PFSK-1 (cell line): ENCODE results near the gene SRP72. TPM values are rescaled to one million over a fixed set of nuclear protein-coding genes. Genes with fewer than 3 reads are reported as not detected.

Experiments used
- FOXP2 ChIP-seq: optimal IDR thresholded peaks from 2 replicates; pipeline ENCODE3; 2011; ENCODE audit warnings: borderline replicate concordance, control low read depth, inconsistent platforms; ENCODE audit not compliant: insufficient read depth; ENCODE audit errors: extremely low read length, extremely low read depth
- POLR2AphosphoS5 ChIP-seq: IDR thresholded peaks from 2 replicates; pipeline ENCODE4 v1.6.1; 2012; ENCODE audit warnings: low read depth, mild to moderate bottlenecking, control low read depth, low read length, moderate library complexity
- SIN3A ChIP-seq: IDR thresholded peaks from 2 replicates; pipeline ENCODE4 v1.6.1; 2012; ENCODE audit warnings: mild to moderate bottlenecking, low read length, moderate library complexity, borderline replicate concordance; ENCODE audit not compliant: insufficient read depth
- TAF1 ChIP-seq: IDR thresholded peaks from 2 replicates; pipeline ENCODE4 v1.6.1; 2012; ENCODE audit warnings: low read length, control low read depth, borderline replicate concordance; ENCODE audit not compliant: insufficient read depth
- polyA plus RNA-seq: library from polyadenylated mRNA; unstranded; fragments of >200 nt; gene quantifications from one replicate; pipeline ENCODE4 v1.2.1, GENCODE V29; 2012; ENCODE audit warnings: low read depth, missing spikeins; ENCODE audit not compliant: insufficient read length
- TF ChIP-seq, protein P1 (sequence below), 2 experiments: IDR thresholded peaks; 2 replicates each; pipeline versions ENCODE4 v1.6.1 to v1.8.0; 2011 to 2012; ENCODE audit warnings: low read depth in 2 of 2, low read length in 2 of 2, control low read depth in 1 of 2, inconsistent platforms in 1 of 2, mild to moderate bottlenecking in 1 of 2, moderate library complexity in 1 of 2; ENCODE audit not compliant: insufficient read depth in 1 of 2

The SRP72 gene, protein sequence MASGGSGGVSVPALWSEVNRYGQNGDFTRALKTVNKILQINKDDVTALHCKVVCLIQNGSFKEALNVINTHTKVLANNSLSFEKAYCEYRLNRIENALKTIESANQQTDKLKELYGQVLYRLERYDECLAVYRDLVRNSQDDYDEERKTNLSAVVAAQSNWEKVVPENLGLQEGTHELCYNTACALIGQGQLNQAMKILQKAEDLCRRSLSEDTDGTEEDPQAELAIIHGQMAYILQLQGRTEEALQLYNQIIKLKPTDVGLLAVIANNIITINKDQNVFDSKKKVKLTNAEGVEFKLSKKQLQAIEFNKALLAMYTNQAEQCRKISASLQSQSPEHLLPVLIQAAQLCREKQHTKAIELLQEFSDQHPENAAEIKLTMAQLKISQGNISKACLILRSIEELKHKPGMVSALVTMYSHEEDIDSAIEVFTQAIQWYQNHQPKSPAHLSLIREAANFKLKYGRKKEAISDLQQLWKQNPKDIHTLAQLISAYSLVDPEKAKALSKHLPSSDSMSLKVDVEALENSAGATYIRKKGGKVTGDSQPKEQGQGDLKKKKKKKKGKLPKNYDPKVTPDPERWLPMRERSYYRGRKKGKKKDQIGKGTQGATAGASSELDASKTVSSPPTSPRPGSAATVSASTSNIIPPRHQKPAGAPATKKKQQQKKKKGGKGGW
- 94.2 TPM for polyA plus RNA-seq

DNA sequence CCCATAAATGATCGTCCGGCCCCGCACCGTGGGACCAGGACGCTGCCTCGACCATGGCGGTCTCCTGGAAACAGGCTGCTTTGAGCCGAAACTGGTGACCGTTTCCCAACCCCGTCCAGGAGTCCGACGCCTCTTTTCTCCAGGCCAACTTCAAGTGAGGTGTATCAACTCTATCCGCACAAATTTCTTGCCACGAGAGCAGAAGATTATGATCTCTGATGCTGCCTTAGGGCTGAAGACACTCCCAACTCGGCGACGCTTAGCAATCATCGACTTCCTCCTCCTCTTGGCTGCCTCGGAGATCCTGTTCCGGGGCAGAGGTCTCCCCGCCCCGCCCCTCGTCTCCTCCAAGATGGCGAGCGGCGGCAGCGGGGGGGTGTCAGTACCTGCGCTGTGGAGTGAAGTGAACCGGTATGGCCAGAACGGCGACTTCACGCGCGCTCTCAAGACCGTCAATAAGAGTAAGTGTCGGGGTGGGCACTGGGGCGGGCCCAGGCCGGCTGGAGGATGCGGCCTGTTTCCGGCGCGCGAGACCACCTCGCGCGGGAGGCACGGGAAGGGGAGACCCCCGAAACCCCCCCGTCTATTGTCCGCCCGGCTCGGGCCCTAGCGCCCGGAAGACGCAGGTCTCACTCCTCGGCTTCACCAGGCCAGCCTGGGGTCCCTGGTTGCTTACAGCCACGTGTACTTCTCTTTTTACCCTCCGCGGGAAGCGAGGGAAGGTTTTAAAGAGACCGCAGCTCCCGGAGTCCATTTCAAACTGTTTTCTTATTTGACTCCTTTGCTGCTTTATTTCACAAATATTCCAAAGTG is at the start of gene SRP72:
TSS of gene SRP72 (plus strand) at position 334 of the 813 bp plus-strand sequence. CDS start at position 353, 19 bp downstream.
- TF ChIP-seq POLR2AphosphoS5 (peak; percentile 93), SIN3A (peak; percentile 86; the same call in 1 of the 2 replicates), TAF1 (peak; percentile 94), FOXP2 (no peak)
- TF ChIP-seq, protein P1, sequence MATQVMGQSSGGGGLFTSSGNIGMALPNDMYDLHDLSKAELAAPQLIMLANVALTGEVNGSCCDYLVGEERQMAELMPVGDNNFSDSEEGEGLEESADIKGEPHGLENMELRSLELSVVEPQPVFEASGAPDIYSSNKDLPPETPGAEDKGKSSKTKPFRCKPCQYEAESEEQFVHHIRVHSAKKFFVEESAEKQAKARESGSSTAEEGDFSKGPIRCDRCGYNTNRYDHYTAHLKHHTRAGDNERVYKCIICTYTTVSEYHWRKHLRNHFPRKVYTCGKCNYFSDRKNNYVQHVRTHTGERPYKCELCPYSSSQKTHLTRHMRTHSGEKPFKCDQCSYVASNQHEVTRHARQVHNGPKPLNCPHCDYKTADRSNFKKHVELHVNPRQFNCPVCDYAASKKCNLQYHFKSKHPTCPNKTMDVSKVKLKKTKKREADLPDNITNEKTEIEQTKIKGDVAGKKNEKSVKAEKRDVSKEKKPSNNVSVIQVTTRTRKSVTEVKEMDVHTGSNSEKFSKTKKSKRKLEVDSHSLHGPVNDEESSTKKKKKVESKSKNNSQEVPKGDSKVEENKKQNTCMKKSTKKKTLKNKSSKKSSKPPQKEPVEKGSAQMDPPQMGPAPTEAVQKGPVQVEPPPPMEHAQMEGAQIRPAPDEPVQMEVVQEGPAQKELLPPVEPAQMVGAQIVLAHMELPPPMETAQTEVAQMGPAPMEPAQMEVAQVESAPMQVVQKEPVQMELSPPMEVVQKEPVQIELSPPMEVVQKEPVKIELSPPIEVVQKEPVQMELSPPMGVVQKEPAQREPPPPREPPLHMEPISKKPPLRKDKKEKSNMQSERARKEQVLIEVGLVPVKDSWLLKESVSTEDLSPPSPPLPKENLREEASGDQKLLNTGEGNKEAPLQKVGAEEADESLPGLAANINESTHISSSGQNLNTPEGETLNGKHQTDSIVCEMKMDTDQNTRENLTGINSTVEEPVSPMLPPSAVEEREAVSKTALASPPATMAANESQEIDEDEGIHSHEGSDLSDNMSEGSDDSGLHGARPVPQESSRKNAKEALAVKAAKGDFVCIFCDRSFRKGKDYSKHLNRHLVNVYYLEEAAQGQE (IDR thresholded peaks at IDR 0.05; ENCODE audit: insufficient read depth in 1 of 2, low read depth in 2 of 2, low read length in 2 of 2), result no peak; a peak in 1 of 4 replicates

DNA sequence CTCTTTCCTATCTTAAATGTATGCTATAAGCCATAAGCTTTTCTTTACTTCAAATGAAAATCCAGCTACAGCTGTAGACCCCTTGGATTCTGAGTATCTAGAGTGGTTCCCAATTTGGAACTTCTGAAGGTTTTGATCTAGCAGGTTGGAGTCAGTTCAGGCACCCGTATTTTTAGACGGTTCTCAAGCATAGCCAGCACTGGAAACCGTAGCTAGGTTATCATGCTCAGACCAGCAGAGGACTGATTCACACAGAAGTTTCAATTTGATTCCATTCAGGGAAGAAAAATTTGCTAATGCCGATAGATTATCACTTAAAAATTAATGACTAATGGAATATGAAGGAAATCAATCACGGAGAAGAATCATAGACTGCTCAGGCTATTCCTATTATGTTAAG is 43.2 kb upstream of the SRP72 start:
- no peak for TF ChIP-seq POLR2AphosphoS5
- no peak for TF ChIP-seq FOXP2
- TF ChIP-seq, protein P1 (IDR thresholded peaks at IDR 0.05; ENCODE audit: insufficient read depth in 1 of 2, low read depth in 2 of 2, low read length in 2 of 2), result no peak
- TF ChIP-seq TAF1, result no peak

DNA sequence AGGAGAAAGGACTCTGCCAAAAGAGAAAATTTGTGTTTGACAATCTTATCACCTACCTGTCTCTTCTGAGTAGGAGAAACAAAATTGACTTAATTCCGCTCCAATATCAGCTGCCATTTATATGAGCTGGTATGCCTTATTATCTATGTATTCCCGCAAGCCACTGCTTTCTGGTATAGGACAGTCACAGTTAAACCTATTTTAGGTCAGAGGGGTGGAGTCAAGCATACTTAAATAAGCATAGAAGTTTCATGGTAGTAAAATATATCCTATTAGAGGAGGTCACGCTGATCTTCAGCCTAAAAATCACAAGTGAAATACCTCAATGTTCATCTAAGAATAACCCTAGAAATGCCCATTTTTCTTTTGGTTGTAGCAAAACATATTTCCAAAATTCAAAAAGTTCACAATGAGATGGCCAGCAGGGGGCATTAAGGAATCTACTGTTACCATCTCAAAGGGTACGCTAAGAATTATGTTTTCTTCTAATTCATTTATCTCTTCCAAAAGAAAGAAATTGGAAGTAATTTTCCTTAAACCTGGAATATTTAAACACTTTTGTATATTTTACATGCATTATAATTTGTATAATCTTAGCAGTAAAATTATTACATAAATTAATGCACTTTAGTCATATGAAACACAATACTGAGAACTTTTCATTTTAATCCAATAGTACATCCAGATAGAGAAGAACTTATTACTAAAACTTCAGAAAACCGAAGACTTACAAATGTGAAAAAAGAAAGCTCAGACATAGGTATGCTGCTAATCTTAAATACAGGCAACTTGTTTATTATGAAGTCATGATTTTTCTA is 42.5 kb upstream of the SRP72 start:
- TF ChIP-seq FOXP2 (no peak), TAF1 (no peak), POLR2AphosphoS5 (no peak), SIN3A (no peak)
- TF ChIP-seq, protein P1 (IDR thresholded peaks at IDR 0.05; ENCODE audit: insufficient read depth in 1 of 2, low read depth in 2 of 2, low read length in 2 of 2), result no peak

DNA sequence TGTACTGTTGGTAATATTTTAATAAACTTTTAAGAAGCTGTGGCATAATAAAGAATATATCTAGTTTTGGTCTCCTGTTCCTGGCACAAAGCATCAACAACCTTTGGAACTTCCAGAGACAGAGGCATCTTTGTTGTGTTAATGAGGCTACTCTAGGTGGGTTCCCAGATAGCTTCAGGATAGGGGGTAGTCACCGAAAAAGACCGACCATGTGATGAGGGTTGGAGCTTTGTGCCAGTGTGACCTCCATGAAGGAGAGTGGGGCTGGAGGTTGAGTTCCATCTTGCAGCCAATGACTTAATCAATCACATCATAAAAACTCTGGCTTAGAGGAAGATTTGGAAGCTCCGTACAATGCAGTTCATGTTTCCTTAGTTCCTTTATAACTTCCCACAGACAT is 41.9 kb upstream of the SRP72 start:
- TF ChIP-seq FOXP2, result no peak
- TF ChIP-seq TAF1, result no peak
- no peak for TF ChIP-seq SIN3A
- TF ChIP-seq POLR2AphosphoS5, result no peak
- TF ChIP-seq, protein P1 (IDR thresholded peaks at IDR 0.05; ENCODE audit: insufficient read depth in 1 of 2, low read depth in 2 of 2, low read length in 2 of 2), result no peak
